Measurements from ENCODE around the gene HNRNPA3.
"Not testable (repeated sequence)": the region's sequence is repeated elsewhere in the genome, so short reads cannot be mapped to it uniquely, and the experiment has no call there.

HNRNPA3 gene

DNA sequence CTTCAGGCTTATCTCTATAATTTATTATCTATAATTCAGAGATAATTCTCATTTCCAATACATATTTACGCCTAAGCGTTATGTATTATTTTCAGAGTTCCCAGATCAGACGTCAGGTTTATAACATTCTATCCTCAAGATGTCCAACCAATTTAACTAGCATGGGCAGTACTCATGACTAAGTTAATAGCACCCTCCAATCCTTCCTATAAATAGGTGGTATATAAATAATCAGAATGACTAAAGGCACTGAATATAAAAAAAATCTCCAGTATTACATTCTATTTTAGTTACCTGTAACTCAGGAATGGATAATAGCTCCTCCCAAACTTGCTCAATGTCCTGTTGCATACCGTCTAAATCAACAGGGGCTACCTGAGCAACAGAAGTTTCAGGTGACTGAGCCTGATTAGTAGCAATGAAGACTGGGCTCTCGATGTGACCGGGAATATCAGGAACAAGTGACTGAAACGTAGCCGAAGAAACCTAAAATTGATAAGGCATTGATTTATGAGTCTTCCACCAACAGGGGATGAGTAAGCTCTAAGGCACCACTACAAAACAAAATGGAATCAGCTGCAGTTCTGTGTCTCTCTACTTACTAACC, 19.6 kb downstream of the HNRNPA3 start:
- no peak for DNase-seq (ENCODE audit: low read depth in 2 of 2)

- no peak for DNase-seq (ENCODE audit: low read depth in 2 of 2)
These were observed 21.7 kb downstream of the HNRNPA3 start for GRCh38 chr2:177234267-177234666.

- no peak for DNase-seq (ENCODE audit: low read depth in 2 of 2)
These were observed 23.4 kb downstream of the HNRNPA3 start for GRCh38 chr2:177235855-177236437.

DNA sequence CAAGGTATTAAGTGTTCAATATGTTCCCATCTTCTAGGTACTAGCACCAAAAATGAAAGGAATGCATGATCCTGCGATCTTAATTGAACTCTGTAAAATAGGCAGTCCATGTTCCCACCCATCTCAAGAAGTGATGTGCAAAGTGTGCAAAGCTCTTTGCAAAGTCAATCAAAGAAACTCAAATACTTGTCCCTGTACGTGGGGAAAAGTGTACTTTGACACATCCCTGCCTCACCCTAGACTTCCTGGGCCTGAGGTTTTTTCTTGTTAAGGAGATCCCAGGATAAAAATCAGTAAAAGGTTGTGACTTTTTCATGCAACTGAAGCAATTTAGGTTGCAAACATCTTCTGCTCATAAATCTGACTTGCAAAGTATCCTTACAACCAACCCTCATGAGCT, 25.3 kb downstream of the HNRNPA3 start:
- no peak for DNase-seq (ENCODE audit: low read depth in 2 of 2)

DNA sequence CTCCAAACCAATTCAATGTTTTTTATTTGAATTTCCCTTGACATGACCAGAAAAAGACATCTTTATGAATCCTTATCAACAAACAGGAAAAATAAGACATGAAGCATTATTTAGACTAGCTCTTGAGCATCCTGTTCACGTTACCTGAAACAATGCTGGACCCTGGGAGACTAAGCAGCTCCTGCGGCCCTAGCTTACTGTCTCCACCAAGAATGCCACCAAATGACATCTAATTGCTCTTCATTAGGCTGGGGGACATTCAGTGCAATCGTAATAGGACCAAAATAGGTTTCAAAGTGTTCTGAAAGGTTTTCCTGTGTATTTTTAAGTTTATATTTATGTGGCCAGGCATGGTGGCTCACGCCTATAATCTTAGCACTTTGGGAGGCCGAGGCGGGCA, 26.5 kb downstream of the HNRNPA3 start:
- no peak for DNase-seq (ENCODE audit: low read depth in 2 of 2)

GRCh38 chr2:177239932-177240630, 27.5 kb downstream of the HNRNPA3 start:
- no peak for DNase-seq (ENCODE audit: low read depth in 2 of 2)

- no peak for DNase-seq (ENCODE audit: low read depth in 2 of 2)
These were observed 29.1 kb downstream of the HNRNPA3 start for GRCh38 chr2:177241711-177242120.

DNA sequence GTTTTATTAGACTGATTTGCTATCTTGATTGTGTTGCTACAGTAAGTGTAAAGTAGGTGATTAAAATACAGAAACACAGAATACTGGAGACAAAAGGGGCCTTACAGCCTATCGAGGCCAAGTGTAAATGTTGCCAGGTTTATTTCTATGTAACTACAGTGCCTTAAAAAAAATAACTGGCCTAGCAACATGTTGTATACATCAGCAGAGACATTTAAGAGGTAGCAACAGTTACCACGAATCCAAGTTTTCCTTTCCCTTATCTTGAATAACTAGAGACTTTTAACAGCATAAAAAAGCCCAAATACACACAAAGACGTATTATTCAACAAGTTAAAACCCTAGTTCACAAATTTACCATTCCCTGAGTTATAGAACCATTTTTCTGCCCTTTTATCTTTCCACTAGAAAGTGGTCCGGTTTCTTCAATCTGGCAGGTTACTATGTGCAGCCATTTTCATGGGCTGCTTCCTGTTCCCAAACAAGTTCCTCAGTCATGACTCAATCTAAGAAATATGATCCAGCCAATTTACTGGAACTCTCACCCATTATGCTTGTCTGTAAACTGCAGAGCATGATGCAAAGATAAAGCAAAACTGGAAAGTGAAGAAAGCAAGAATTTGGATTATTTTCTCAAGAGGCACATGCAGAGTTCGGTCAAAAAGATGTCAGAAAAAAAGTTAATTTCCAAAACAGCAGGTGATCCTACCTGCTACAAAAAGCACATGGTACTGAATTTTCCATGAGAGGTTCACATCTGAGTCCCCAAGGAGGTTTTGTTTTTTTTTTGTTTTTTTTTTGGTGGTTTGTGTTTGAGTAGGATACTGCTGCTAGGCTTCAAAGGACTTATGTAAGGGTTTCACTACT, 29.8 kb downstream of the HNRNPA3 start:
- DNase-seq (ENCODE audit: low read depth in 2 of 2), result no peak

DNA sequence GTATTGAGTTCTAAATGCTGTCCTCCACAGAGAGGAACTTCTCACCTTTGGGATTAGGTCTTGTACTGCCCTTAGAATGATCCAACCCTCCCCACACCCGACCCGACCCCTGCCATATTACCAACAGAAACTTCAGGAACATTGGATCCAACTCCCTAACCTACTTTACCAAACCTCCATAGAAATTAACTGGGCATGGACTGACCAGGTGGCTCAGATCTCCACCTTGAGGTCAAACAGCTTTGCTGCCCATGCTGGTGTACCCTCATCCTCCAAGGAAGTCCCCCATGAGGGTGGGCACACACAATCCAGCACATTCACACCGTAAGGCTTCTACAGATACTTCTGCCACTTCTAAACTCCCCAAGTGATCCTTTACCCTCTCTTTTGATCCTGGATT, 30.5 kb downstream of the HNRNPA3 start:
- no peak for DNase-seq (ENCODE audit: low read depth in 2 of 2)

DNA sequence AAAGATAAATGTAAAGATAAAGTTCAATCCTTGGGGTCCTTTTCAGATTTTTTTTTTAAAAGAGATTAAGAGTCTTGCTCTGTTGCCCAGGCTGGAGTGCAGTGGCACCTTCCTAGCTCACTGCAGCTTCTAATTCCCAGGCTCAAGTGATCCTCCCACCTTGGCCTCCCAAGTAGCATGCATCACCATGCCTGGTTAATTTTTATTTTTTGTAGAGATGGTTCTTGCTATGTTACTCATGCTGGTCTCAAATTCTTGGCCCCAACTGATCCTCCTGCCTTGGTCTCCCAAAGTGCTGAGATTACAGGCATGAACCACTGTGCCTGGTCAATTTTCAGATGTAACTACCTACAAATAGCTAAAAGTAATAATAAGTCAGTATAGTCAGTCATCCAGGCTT, 30.9 kb downstream of the HNRNPA3 start:
- DNase-seq (ENCODE audit: low read depth in 2 of 2), result no peak

DNA sequence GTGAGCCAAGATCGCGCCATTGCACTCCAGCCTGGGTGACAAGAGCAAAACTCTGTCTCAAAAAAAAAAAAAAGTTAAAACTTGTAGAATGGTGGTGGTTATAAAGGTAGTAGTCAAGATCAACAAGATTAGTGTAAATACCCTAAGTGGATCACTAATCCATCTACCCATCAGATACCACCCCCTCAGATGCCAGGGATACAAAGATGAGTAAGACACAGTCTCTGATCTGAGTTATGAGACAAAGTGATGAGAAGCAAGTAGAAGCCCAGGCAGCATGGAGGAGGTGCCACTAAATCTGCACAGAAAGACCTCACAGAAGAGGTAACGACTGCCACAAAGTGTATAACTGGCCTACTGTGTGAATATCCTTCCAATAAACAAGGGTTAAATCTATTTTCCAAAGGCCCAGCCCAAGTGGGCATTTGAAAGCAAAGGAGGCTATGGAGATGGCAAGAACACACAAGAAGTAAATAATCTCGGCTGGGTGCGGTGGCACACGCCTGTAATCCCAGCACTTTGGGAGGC, 31.7 kb downstream of the HNRNPA3 start:
- no peak for DNase-seq (ENCODE audit: low read depth in 2 of 2)

GRCh38 chr2:177245010-177245422, 32.4 kb downstream of the HNRNPA3 start:
- no peak for DNase-seq (ENCODE audit: low read depth in 2 of 2)

DNA sequence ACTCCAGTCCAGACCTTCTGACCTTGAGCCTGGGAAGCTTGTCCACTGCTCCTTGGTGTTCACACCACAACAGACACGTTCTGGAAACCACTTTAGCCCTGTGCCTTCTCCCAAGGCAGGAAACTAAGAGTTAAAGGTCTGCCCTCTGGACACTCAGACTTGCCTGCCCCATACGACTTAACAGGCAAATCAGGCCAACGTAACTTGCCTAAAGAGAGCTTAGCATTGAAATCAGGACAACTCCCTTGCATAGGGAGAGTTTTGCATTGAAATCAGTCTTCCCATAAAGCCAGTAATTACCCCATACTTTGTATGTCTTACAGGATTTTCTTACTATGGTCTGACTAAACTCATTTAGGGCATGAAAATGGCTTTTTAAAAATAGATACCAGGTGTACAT, 33.4 kb downstream of the HNRNPA3 start:
- no peak for DNase-seq (ENCODE audit: low read depth in 2 of 2)

DNA sequence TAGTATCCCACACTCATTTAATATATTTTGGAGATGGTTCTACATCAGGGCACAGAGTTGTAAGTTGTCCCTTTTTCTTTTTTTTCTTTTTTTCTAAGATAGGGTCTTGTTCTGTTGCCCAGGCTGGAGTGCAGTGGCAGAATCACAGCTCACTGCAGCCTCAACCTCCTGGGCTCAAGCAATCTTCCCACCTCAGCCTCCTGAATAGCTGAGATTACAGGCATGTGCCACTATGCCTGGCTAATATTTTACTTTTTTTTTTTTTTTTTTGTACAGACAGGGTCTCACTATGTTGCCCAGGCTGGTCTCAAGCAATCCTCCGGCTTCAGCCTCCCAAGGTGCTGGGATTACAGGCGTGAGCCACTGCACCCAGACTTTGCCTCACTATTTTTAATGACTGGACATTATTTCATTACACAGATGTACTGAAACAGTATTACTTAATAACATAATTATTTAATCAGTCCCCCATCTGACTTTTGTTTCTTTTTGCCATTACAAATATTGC, 34.0 kb downstream of the HNRNPA3 start:
- DNase-seq (ENCODE audit: low read depth in 2 of 2), result not testable (repeated sequence)

DNA sequence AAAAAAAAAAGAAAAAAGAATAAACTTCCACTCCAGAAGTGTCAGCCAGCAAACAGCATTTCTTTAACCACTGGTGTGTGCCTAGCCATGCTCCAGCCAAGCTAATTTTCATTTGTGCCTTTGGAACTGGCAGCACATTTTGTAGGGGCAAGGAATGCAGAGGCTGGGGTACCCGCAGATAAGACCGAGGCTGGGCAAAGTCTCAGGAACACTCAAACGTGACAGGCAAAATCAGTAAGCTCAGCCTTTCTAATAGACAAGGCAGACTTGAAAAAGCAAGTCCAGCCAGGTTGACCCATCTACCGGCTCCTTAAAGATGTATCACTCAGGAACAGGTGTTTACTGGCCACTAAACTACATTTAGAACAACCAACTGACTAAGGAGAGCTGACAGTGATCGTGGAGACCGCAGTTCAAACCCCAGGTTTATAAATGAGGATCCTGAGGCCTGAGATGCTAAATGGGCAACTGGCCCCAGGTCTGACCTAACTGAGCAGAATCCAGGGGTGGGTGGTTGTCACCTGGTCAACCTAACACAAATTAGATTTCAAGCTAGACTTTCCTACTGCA, 35.2 kb downstream of the HNRNPA3 start:
- no peak for DNase-seq (ENCODE audit: low read depth in 2 of 2)

GRCh38 chr2:177249038-177249437, 36.4 kb downstream of the HNRNPA3 start:
- no peak for DNase-seq (ENCODE audit: low read depth in 2 of 2)

GRCh38 chr2:177250461-177250860, 37.9 kb downstream of the HNRNPA3 start:
- no peak for DNase-seq (ENCODE audit: low read depth in 2 of 2)

GRCh38 chr2:177251165-177251542, 38.6 kb downstream of the HNRNPA3 start:
- no peak for DNase-seq (ENCODE audit: low read depth in 2 of 2)

DNA sequence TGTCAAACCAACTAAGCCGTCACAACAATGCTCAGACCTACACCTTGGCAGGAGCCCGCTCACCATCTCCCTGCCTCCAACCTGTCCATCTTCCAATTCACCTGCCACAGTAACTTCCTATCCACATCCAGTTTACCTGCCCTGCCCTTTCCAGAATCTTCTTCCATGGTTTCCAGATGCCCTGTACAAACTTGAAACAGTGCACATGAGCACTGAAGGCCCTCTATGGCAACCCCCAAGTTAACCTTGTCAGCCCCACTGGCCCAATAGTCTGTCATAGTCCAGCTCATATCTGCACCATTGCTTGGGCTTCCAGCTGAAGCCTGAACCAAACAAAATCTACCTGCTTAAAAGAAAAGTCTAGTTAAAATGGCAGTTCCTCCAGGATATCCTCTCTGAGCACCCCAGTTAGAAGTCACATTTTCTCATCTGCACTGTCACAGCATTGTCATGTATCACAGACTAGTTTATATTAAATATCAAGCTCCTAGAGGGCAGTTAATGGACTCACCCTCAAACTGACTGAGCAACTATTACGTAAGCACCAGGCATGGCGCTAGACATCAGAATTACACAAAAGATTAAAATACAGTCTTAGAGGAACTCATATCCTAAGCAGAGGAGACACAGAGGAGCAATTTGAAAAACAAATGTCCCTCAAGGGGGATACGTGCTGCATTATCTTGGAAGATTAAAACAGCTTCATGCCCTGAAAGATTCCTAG, 40.4 kb downstream of the HNRNPA3 start:
- no peak for DNase-seq (ENCODE audit: low read depth in 2 of 2)

- no peak for DNase-seq (ENCODE audit: low read depth in 2 of 2)
These were observed 41.1 kb downstream of the HNRNPA3 start for GRCh38 chr2:177253704-177254103.
